ENCODE results near the gene SLC45A1. TPM values are rescaled to one million over a fixed set of nuclear protein-coding genes. Genes with fewer than 3 reads are reported as not detected.
A peak's percentile ranks its signal among the peaks of the same experiment; 100 is the strongest.

SLC45A1 gene
- total RNA-seq, 1 donor, result 2.0 TPM

- DNase-seq (ENCODE audit: low read depth), result no peak
- no peak overlapping the region for H3K4me3 ChIP-seq (ENCODE audit: low read depth, low read length)
- TF ChIP-seq, protein P1, sequence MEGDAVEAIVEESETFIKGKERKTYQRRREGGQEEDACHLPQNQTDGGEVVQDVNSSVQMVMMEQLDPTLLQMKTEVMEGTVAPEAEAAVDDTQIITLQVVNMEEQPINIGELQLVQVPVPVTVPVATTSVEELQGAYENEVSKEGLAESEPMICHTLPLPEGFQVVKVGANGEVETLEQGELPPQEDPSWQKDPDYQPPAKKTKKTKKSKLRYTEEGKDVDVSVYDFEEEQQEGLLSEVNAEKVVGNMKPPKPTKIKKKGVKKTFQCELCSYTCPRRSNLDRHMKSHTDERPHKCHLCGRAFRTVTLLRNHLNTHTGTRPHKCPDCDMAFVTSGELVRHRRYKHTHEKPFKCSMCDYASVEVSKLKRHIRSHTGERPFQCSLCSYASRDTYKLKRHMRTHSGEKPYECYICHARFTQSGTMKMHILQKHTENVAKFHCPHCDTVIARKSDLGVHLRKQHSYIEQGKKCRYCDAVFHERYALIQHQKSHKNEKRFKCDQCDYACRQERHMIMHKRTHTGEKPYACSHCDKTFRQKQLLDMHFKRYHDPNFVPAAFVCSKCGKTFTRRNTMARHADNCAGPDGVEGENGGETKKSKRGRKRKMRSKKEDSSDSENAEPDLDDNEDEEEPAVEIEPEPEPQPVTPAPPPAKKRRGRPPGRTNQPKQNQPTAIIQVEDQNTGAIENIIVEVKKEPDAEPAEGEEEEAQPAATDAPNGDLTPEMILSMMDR (IDR thresholded peaks at IDR 0.05; ENCODE audit: insufficient read depth, low read length), result no peak
These were observed 23.7 kb upstream of the SLC45A1 start for GRCh38 chr1:8294170-8294697.

DNA sequence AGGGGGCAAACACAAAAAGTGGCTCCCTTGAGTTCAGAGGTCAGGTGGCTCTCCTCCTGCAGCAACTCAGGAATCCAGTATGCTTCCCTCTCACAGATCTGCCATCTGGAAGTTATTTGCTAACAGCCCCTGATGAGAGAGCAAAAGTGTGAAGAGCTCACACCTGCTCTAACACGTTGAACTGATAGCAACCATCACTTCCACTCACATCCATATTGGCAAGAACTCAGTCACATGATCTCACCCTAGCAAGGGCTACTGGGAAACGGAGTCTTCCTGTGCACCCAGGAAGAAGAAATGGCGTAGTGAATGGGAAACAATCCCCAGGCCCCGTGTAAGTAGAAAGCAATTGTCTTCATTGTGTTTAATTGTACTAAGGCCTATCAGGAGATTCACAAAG lies 20.7 kb upstream of the SLC45A1 start:
- TF ChIP-seq, protein P1 (IDR thresholded peaks at IDR 0.05; ENCODE audit: insufficient read depth, low read length), result no peak
- H3K4me3 ChIP-seq (ENCODE audit: low read depth, low read length), result no peak overlapping the region
- no peak for DNase-seq (ENCODE audit: low read depth)

GRCh38 chr1:8299963-8300362 lies 18.0 kb upstream of the SLC45A1 start:
- no peak overlapping the region for H3K4me3 ChIP-seq (ENCODE audit: low read depth, low read length)
- TF ChIP-seq, protein P1 (IDR thresholded peaks at IDR 0.05; ENCODE audit: insufficient read depth, low read length), result no peak
- DNase-seq (ENCODE audit: low read depth), result no peak

DNA sequence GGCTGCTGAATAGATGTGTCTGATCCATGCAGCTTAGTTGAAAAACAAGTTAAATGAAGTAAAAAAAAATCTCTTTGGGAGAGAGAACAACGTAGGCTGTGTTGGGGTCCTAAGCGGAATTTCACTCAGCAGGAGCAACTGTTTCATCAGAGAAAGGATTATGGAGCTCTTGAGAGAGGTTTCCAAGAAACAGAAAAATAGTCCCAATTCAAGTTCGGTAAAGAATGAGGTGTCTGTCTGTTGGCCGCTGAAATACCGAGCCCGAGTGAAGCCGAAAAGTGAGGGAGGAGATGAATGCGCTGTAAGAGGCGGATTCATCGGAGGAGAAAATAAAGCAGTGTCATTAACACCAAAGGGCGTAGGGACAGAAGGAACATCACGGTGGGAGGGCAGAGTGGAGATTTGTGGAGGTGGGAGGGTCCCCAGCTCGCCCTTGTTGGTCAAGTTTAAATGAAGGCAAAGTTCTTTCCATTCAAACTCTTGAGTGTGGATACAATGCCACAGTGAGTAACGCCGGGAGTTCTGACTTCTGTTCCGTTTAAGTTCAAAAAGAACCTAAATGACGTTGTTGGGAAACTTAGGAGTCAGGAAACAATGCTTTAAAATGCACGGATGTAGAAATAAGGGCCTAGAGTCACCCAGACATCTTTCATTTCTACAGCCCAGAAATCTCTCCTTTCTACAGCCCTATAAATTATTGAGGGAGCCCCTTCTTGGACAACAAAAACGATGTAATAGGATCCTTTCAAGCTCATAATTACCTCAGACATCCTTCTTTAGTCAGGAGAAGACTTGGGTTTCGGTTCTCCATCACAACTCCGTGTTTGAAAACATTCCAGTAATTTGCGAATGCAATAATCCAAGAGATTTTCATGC lies 15.6 kb upstream of the SLC45A1 start:
- H3K4me3 ChIP-seq (ENCODE audit: low read depth, low read length), result no peak overlapping the region
- DNase-seq (ENCODE audit: low read depth), result no peak
- TF ChIP-seq, protein P1 (IDR thresholded peaks at IDR 0.05; ENCODE audit: insufficient read depth, low read length), result no peak

DNA sequence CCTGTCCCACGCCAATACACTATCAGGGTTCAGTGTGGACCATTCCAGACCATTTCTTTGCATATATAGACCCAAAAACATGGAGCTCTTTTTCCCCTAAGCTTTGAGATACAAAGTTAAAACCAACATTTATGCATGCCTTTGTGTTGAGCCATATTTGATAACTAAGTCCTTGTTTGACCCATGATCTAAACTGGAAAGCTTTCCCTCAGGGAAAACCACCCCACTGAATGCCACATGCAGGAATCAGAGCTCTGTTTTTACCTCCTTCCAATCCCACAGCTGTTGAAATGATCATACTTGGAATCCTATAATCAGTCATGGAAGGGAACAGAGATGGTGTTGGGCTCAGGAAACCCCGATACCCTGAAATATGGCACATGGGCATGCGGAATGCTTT lies 14.8 kb upstream of the SLC45A1 start:
- DNase-seq (ENCODE audit: low read depth), result peak; percentile 70
- H3K4me3 ChIP-seq (ENCODE audit: low read depth, low read length), result no peak overlapping the region
- TF ChIP-seq, protein P1 (IDR thresholded peaks at IDR 0.05; ENCODE audit: insufficient read depth, low read length), result no peak

- H3K4me3 ChIP-seq (ENCODE audit: low read depth, low read length), result no peak overlapping the region
- TF ChIP-seq, protein P1 (IDR thresholded peaks at IDR 0.05; ENCODE audit: insufficient read depth, low read length), result no peak
- no peak for DNase-seq (ENCODE audit: low read depth)
These were observed 14.0 kb upstream of the SLC45A1 start for GRCh38 chr1:8303876-8304275.

Data from fibroblast of the aortic adventitia (primary cell).